Spinal cord (tissue), 10 donors: ENCODE data around the gene DCXR. TPM values are rescaled to one million over a fixed set of nuclear protein-coding genes. Genes with fewer than 3 reads are reported as not detected.

Experiments
- DNase-seq, 6 donors: peaks; one replicate each; pipeline versions ENCODE4 v3.0.0 to v3.0.0-alpha.2; 2013 to 2015; ENCODE audit warnings: low spot score in 6 of 6, low read depth in 4 of 6
- H3K27ac ChIP-seq: one replicate; pipeline ENCODE4 v1.5.1; 2013; ENCODE audit warnings: low read depth, low read length, control low read depth
- H3K27me3 ChIP-seq: one replicate; pipeline ENCODE4 v1.6.1; 2013; ENCODE audit warnings: low read length; ENCODE audit not compliant: control insufficient read depth, insufficient read depth
- H3K36me3 ChIP-seq: one replicate; pipeline ENCODE4 v1.6.1; 2013; ENCODE audit warnings: low read length; ENCODE audit not compliant: control insufficient read depth, insufficient read depth
- H3K4me1 ChIP-seq: one replicate; pipeline ENCODE4 v1.6.1; 2013; ENCODE audit warnings: low read length; ENCODE audit not compliant: control insufficient read depth, insufficient read depth
- H3K4me3 ChIP-seq: one replicate; pipeline ENCODE4 v1.5.1; 2013; ENCODE audit warnings: low read depth, low read length, control low read depth
- H3K9me3 ChIP-seq: one replicate; pipeline ENCODE4 v1.6.1; 2013; ENCODE audit warnings: low read length; ENCODE audit not compliant: control insufficient read depth, insufficient read depth
- WGBS: methylation state at CpG from one replicate; pipeline ENCODE4 v1.1.5; 2013; ENCODE audit warnings: missing lambda C conversion rate; ENCODE audit not compliant: insufficient coverage; 5-methylcytosine and 5-hydroxymethylcytosine counted together
- polyA plus RNA-seq, 2 donors: library from polyadenylated mRNA; unstranded; fragments of 120-200 nt; gene quantifications; one replicate each; pipeline ENCODE4 v1.2.1, GENCODE V29; 2013; ENCODE audit not compliant: insufficient read length in 2 of 2
- total RNA-seq, 2 donors: library from RNA; depleted of rRNA in 1 of 2; stranded (reverse); fragments of 120-200 nt in 1 of 2; fragments of >200 nt in 1 of 2; gene quantifications; one replicate each; pipeline versions ENCODE4 v1.2.3 to v1.2.4, GENCODE V29; 2013 to 2014
- donor health status: healthy.

The DCXR gene
- total and polyA plus RNA-seq, 4 donors, result 44.3 to 145 (median 119) TPM

DNA sequence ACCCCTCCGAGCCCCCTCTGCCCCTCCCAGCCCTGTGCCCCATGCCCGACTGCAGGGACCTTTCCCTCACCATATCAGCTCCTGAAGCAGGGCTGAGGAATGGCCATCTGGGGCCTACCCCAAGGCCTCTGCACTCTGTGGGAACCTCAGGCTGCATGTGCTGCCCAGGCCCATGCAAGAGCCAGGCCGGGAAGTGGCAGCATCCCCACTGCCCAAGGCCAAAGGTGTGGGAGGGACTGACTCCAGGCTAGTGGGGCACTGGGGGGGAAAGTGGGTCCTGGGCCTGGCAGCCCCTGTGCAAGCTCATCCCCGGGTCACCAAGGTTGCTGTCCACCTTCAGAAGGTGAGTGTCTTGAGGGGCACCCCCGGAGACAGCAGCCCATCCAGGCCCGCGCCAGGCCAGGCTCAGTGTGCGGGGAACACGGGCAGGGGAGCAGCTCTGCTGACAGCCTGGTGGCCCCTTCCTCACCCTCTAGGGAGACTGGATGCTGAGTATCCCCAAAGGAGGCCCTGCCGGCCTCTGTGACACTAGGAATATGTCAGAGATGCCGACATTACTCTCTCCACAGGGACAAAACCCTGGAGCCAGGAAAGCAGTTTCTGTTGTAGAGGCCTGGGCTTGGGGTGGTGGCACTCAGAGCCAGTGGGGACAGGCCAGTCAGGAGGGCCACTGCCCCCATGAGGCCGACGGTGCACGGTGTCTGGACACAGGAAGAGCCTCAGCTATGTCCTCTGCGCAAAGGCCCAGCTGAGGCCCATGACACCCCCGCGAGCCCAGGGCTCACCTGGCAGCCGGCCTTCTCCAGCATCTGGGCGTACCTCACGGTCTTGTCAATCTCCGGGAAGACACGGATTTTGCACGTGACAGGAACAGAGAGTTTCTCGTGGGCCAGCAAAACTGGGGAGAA, 24.8 kb upstream of the DCXR start:
- Histone ChIP-seq H3K9me3 (no peaks in the 10 kb centered on the region), H3K4me1 (peaks cover 27% of the 10 kb centered on the region), H3K4me3 (no peak overlapping the region), H3K27ac (no peak overlapping the region), H3K27me3 (no peaks in the 10 kb centered on the region), H3K36me3 (peaks cover 78% of the 10 kb centered on the region)
- WGBS, result 90% methylated on average over 22 of the region's 24 CpGs
- DNase-seq, result no peak

GRCh38 chr17:82061047-82061925, 23.8 kb upstream of the DCXR start:
- no peak for DNase-seq
- H3K36me3 ChIP-seq, result peaks cover 89% of the 10 kb centered on the region
- 94% methylated on average over 34 of the region's 34 CpGs for WGBS
- H3K9me3 ChIP-seq, result no peaks in the 10 kb centered on the region
- H3K27me3 ChIP-seq, result no peaks in the 10 kb centered on the region
- no peak overlapping the region for H3K4me3 ChIP-seq
- no peak overlapping the region for H3K27ac ChIP-seq
- H3K4me1 ChIP-seq, result peaks cover 24% of the 10 kb centered on the region

DNA sequence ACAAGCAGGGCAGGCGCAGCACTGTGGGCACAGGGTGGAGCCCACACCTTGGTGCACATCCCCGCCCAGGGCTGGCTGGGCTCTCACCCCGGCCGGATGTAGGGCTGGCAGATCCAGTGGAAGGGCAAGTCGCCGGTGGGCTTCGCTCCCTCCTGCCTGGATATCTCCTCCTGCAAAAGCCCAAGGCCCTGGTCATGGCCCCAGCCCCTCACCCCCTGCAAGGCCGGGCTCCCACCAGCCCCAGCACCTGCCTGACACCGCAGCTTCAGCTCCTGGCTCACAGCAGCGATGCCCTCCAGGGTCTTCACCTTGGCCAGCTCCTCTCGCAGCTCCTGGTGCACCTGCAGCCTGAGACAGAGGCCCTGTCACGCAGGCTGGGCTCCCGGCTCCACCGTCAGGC, 23.1 kb upstream of the DCXR start:
- 94% methylated on average over 14 of the region's 14 CpGs for WGBS
- Histone ChIP-seq H3K9me3 (no peaks in the 10 kb centered on the region), H3K4me1 (peaks cover 18% of the 10 kb centered on the region), H3K27me3 (no peaks in the 10 kb centered on the region), H3K36me3 (peaks cover 96% of the 10 kb centered on the region), H3K27ac (no peak overlapping the region), H3K4me3 (no peak overlapping the region)
- no peak for DNase-seq

DNA sequence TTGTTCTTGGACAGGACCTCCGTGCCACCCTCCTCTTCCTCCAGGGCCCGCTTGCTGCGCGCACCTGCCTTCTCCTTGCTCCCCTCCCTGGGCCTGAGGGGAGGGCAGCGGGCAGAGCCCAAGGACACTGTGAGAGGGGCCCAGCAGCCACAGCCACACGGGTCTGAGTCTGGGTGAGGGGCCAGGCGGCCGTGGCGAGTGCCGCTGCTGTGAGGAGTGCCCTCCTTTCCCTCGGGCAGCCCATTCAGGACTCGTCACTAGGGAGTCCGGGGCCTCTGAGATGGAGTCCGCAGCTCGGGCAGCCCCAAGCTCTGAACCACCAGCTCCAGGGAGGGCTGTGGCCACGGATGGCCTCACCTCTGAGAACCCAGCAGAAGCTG, 22.5 kb upstream of the DCXR start:
- H3K4me1 ChIP-seq, result peaks cover 19% of the 10 kb centered on the region
- no peak overlapping the region for H3K4me3 ChIP-seq
- peaks cover 99% of the 10 kb centered on the region for H3K36me3 ChIP-seq
- H3K27me3 ChIP-seq, result no peaks in the 10 kb centered on the region
- 84% methylated on average over 16 of the region's 16 CpGs for WGBS
- H3K27ac ChIP-seq, result no peak overlapping the region
- no peak for DNase-seq
- H3K9me3 ChIP-seq, result no peaks in the 10 kb centered on the region

GRCh38 chr17:82059272-82060000, 21.9 kb upstream of the DCXR start:
- Histone ChIP-seq H3K9me3 (no peaks in the 10 kb centered on the region), H3K4me1 (peaks cover 14% of the 10 kb centered on the region), H3K4me3 (no peak overlapping the region), H3K36me3 (peaks cover 100% of the 10 kb centered on the region), H3K27me3 (no peaks in the 10 kb centered on the region), H3K27ac (no peak overlapping the region)
- DNase-seq, result no peak
- WGBS, result 86% methylated on average over 17 of the region's 19 CpGs

DNA sequence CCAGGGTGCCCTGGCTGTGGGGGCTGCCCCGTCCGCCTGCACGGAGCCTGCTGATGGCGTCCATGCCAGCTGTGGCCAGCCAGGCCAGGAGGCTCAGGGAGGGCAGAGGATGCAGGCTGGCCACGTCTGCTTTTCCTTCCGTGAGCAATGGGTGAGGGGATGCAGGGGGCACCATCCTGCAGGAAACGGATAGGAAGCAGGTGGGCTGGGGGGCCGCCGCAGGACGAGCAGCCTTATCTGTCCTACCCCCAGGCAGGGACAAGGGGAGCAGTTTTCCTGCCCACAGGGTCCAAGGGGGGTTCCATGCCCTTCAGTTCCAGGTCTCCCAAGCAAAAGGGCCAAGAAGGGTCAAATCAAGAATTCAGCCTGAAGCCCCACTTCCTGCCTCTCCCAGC, 21.4 kb upstream of the DCXR start:
- Histone ChIP-seq H3K27me3 (no peaks in the 10 kb centered on the region), H3K36me3 (peaks cover 100% of the 10 kb centered on the region), H3K4me1 (peaks cover 12% of the 10 kb centered on the region), H3K4me3 (no peak overlapping the region), H3K9me3 (no peaks in the 10 kb centered on the region), H3K27ac (no peak overlapping the region)
- 79% methylated on average over 10 of the region's 10 CpGs for WGBS
- DNase-seq, result no peak

DNA sequence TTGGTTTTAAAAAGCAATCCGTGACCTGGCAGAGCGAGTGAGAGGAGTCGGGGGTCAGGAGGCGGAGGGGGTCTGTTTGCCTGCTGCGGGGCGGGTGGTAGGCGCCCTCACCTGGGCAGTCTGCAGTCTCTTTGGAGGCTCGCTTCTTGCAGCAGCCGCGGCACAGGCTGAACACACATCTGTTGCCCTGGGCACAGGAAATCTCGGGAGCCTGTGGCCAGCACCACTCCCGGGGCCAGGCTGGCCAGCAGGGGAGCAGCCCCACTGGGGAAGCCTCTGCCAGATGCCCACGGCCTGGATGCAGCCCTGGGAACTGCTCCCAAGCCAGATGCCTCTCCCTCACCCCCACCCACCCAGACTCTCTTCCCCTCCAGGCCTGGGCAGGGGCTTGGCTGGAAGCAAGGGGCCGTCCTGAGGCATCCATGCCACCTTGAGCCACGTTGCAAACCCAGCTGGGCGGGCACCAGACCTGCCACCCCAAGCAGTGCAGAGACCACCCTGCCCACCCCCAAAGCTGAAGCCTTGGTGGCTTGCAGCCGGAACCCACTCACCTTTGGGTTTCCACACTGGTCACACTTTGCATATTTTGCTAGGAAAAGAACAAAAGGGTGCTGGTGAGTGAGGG, 20.8 kb upstream of the DCXR start:
- Histone ChIP-seq H3K36me3 (peaks cover 100% of the 10 kb centered on the region), H3K4me3 (no peak overlapping the region), H3K4me1 (peaks cover 14% of the 10 kb centered on the region), H3K9me3 (no peaks in the 10 kb centered on the region), H3K27ac (no peak overlapping the region), H3K27me3 (no peaks in the 10 kb centered on the region)
- WGBS, result 79% methylated on average over 17 of the region's 17 CpGs
- no peak for DNase-seq

DNA sequence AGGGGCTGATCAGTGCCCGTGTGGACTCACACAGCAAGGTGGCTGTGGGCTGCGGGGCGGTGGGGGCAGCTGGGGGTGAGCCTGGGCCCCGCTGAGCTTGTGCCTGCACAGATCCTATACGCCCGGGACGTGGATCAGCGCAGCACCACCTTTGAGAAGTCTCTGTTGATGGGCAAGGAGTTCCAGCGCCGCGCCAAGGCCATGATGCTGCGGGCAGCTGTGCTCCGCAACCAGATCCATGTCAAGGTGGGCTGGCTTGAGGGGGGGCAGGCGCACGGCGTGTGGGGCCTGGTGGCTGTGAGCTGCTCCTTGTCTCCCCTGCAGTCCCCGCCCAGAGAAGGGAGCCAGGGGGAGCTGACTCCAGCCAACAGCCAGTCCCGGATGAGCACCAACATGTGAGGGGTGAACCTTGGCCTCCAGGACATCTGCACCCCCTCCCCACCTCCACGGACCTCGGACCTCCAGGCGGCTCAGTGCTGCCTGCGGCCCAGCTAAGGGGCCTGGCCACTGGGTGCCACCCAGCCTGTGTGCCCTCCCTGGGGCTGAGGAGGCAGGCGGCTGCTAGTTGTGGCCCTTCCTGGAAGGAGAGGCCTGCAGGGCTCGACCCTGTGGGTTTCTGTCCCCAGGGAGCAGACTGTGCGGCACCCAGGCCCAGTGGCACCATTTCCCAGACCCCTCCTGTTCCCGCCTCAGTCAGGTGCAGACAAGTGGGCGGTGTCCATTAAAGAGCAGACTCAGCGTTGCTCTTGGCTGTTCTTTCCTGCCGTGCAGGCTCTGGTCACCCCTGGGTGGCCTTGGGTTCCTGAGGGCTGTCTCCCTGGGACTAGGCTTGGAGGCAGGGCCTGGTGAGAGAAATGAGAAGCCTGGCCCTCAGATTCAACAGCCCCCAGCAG, 19.5 kb upstream of the DCXR start:
- Histone ChIP-seq H3K27ac (no peak overlapping the region), H3K27me3 (no peaks in the 10 kb centered on the region), H3K4me1 (peaks cover 26% of the 10 kb centered on the region), H3K9me3 (no peaks in the 10 kb centered on the region), H3K36me3 (peaks cover 91% of the 10 kb centered on the region), H3K4me3 (no peak overlapping the region)
- 91% methylated on average over 28 of the region's 29 CpGs for WGBS
- DNase-seq, result no peak
